ENCODE data around the gene DSCAML1. TPM values are rescaled to one million over a fixed set of nuclear protein-coding genes. Genes with fewer than 3 reads are reported as not detected.

The DSCAML1 gene
- total RNA-seq, 1 donor from 2014 or later, result 0.16 TPM

DNA sequence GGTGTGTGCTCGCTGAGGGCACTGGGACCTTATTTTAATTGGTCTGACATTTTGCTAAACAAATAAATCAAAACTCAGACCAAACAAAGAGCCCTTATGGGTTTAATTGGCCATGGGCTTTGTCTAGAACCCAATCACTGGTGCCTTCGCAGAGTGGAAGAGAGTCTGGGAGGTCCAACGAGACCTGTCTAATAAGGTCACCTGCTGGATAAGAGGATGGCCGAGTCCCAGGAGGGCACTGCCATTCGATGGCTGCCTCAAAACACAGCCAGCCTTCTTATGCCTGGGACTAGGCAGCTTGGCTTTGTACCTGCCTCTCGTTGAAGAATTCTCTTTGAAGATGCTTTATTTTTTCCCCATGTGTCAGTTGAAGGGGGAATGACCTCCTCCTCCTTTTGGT lies 298.2 kb downstream of the DSCAML1 start:
- no peak for FAIRE-seq
- Histone ChIP-seq H3K27ac (ENCODE audit: low read depth, low read length) (no peak overlapping the region), H3K27me3 (ENCODE audit: insufficient read depth, low read length) (peaks cover 18% of the 10 kb centered on the region), H3K4me1 (ENCODE audit: insufficient read depth, low read length) (no peaks in the 10 kb centered on the region), H3K9me3 (ENCODE audit: insufficient read depth, low read depth, low read length) (no peaks in the 10 kb centered on the region), H4K20me1 (ENCODE audit: insufficient read depth, low read length) (no peaks in the 10 kb centered on the region), H3K4me2 (ENCODE audit: low read length) (no peak overlapping the region), H3K36me3 (ENCODE audit: insufficient read depth, low read length) (no peaks in the 10 kb centered on the region), H3K4me3 (ENCODE audit: insufficient read depth, low read depth, low read length) (no peak overlapping the region), H3K9ac (ENCODE audit: low read length) (no peak overlapping the region), H2AFZ (ENCODE audit: low read depth, low read length) (no peak overlapping the region), H3K79me2 (ENCODE audit: insufficient read depth, low read length) (no peaks in the 10 kb centered on the region)
- Mint-ChIP-seq H3K9me3 (ENCODE audit: unreplicated experiment) (no peaks in the 10 kb centered on the region), H3K36me3 (ENCODE audit: low read depth, unreplicated experiment) (peaks cover 3% of the 10 kb centered on the region), H3K27ac (ENCODE audit: unreplicated experiment) (no peak overlapping the region), H3K27me3 (ENCODE audit: low read depth, unreplicated experiment) (peaks cover 82% of the 10 kb centered on the region), H3K4me3 (ENCODE audit: unreplicated experiment) (no peak overlapping the region), H3K4me1 (ENCODE audit: low read depth, unreplicated experiment) (peaks cover 9% of the 10 kb centered on the region)
- no peak for DNase-seq (ENCODE audit: low read depth)
- TF ChIP-seq CTCF (IDR thresholded peaks at IDR 0.05; ENCODE audit: insufficient read depth, low read depth, low read length), result no peak
- TF ChIP-seq EZH2 (IDR thresholded peaks at IDR 0.05; ENCODE audit: insufficient read depth, low read length), result no peak

DNA sequence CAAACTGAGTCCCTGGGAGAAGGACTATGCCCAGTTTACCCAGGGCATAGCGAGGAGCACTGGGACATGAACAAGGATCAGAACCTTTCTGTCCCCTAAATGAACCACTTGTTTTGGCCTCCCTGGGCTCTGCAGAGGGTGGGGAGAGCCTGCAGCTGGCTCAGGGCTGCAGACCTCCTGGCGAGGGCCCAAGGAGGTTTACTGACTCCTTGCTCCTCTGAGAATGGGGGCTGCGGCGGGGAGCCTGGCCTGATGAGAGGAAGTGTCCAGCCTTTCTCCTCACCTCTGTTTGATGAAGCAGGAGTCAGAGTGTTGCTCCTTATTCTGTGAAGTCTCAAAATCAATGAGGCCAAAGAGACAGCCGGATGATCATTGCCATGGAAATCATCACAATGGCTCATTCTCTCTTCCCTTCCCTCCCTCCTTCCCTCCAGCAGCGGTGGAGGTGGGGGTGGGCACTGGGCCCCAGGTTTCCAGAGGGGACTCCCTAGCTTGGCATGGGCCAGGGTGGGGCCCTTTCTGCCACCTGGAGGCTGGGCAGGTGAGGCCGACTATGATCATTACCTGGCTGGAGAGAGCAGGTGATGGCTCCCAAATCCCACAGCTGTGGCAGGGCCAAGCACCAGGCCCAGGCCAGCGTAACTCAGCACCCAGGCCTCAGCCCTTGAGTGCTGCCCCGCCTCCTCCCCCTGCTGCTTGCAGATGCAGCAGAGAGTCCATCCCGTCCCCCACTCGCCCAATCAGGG lies 299.6 kb downstream of the DSCAML1 start:
- FAIRE-seq, result no peak
- no peaks in the 10 kb centered on the region for H3K4me1 ChIP-seq (ENCODE audit: insufficient read depth, low read length)
- H3K4me2 ChIP-seq (ENCODE audit: low read length), result no peak overlapping the region

More for the DNA sequence above, 299.6 kb downstream of the DSCAML1 start:
- Mint-ChIP-seq H3K36me3 (ENCODE audit: low read depth, unreplicated experiment) (peaks cover 3% of the 10 kb centered on the region), H3K27me3 (ENCODE audit: low read depth, unreplicated experiment) (peaks cover 75% of the 10 kb centered on the region), H3K4me3 (ENCODE audit: unreplicated experiment) (no peak overlapping the region), H3K4me1 (ENCODE audit: low read depth, unreplicated experiment) (peaks cover 9% of the 10 kb centered on the region), H3K27ac (ENCODE audit: unreplicated experiment) (no peak overlapping the region), H3K9me3 (ENCODE audit: unreplicated experiment) (no peaks in the 10 kb centered on the region)
- Histone ChIP-seq H4K20me1 (ENCODE audit: insufficient read depth, low read length) (no peaks in the 10 kb centered on the region), H3K9ac (ENCODE audit: low read length) (no peak overlapping the region), H3K36me3 (ENCODE audit: insufficient read depth, low read length) (no peaks in the 10 kb centered on the region), H3K27ac (ENCODE audit: low read depth, low read length) (no peak overlapping the region), H3K4me3 (ENCODE audit: insufficient read depth, low read depth, low read length) (no peak overlapping the region), H3K27me3 (ENCODE audit: insufficient read depth, low read length) (peaks cover 22% of the 10 kb centered on the region), H3K79me2 (ENCODE audit: insufficient read depth, low read length) (no peaks in the 10 kb centered on the region), H3K9me3 (ENCODE audit: insufficient read depth, low read depth, low read length) (no peaks in the 10 kb centered on the region), H2AFZ (ENCODE audit: low read depth, low read length) (no peak overlapping the region)
- no peak for TF ChIP-seq EZH2 (IDR thresholded peaks at IDR 0.05; ENCODE audit: insufficient read depth, low read length)
- TF ChIP-seq CTCF (IDR thresholded peaks at IDR 0.05; ENCODE audit: insufficient read depth, low read depth, low read length), result no peak
- DNase-seq (ENCODE audit: low read depth), result no peak
